Stimulated activated CD4-positive, alpha-beta T cell treated with anti-CD3 and anti-CD28 coated beads, Interleukin-1b, Interleukin-23, amount 100 ng/mL, for 1 hour (primary cell): Measurements from ENCODE around the gene CACNA1D.

ENCODE experiments used
- DNase-seq, 2 donors: peaks; one replicate each; pipeline ENCODE4 v3.0.0-alpha.2; 2020; ENCODE audit warnings: low read depth in 2 of 2

The CACNA1D gene

DNA sequence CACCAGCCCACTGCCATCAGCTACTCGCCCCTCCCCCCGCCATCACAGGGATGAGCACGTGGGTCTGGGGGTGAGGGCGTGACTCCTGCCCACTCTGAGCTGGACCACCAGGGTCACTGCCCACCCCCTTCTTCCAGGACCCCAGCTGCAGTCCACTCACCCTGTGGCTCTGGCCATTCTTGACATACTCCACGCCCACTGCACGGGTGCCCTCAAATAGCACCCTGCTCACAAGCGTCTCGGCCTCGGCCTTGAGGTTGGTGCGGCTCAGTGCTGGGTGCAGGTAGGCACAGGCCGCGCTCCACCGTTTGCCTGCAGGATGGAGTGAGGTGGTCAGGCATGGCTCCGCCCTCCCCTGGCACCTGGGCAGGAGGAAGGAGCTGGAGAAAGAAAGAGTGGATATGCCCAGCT lies 327.9 kb downstream of the CACNA1D start:
- DNase-seq = no peak

DNA sequence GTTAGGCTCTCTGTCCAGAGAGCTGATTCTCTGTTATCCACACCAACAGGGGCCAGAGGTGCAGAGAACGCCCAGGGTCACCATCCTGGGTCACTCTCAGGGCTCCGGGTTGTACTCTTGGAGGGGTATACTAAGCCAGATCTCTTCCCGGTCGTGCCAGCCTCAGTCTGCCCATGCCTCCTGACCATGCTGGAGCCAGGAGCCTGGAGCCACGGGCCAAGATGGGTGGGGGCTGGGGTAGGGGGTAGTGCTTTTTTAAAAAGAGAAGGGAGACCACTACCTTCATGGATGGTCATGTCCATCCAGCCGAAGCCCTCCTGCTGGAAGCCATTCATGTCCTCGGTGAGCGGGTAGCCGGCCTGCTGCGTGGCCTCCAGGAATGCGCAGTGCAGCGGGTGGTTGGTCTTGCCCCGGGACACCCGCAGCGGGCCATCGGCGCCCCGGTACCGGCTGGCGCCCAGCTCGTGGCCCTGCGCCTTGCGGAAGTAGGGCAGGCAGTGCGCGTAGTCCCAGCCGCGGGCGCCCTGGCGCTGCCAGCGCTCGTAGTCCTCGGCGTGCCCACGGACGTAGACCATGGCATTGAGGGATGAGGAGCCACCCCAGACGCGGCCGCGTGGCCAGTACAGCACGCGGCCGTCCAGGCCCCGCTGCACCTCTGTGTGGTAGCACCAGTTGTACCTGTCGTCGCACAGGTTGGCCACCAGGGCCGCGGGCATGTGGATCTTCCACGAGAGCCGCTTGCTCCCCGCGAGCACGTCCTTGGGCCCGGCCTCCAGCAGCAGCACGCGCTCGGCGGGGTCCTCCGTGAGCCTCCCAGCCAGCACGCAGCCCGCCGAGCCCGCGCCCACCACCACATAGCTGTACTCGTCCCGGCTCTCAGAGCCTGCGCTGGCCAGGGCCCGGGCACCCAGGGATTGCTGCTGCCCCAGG lies 328.9 kb downstream of the CACNA1D start:
- DNase-seq = no peak

DNA sequence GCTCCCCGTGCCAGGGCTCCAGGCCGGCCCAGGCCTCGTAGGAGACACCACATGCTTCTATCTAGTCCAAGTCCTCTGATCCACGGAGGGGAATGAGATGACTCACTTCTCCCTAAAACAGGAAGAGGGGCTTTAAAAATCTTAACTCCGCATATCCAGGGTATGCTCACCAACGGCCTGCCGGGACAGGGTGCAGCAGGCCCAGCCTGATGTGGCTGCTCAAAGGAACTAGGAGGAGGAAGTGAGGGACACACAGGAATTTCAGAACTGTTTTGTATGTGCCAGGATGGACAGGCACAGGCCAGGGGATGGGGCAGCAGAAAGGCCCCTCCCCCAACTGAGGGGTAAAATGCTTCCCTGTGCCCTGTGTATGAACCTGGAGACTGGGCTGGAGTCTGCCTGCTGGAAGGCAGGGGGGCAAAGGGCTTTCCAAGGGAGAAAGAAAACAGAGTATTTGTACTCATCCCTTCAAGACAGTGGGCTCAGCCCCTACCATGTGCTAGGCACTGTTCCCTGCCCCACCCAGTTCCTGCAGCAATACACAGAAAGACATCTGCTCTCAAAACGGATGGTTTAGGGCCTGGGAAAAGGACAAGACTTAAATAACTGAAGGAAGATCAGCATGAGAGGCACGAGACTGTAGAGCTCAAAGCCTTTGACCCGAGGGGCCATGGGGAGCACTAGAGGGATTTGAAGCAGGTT lies 329.7 kb downstream of the CACNA1D start:
- DNase-seq = no peak

DNA sequence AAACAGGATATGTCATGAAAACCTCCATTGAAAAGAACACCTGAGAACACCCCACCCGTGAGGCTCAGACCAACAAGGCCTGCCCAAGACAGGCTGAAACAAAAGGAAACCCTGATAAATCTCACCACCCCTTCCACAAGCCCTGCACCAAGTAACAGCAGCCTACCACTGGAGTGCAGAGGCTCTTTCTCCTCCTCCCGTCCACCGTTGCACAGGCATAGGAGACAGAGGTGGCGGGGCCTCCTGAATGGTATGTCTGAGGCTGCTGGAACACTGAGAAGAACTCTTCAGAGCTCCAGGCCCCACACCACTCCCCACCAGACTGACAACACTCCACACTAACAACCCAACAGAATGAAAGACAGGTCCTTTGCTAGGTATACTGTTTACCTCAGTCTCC lies 330.4 kb downstream of the CACNA1D start:
- no peak for DNase-seq

DNA sequence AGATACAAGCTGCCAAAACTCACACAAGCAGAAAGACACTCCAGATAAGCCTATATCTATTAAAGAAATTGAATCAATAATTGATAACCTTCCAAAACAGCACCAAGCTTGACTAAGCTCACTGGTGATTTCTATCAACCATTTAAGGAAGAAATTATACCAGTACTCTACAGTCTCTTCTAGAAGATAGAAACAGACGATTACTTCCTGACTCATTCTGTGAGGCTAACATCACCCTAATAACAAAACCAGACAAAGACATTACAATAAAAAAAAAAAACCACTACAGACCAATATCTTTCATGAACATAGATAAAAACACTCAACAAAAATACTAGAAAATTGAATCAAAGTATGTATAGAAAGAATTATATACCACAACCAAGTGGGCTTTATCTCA lies 331.6 kb downstream of the CACNA1D start:
- no peak for DNase-seq

DNA sequence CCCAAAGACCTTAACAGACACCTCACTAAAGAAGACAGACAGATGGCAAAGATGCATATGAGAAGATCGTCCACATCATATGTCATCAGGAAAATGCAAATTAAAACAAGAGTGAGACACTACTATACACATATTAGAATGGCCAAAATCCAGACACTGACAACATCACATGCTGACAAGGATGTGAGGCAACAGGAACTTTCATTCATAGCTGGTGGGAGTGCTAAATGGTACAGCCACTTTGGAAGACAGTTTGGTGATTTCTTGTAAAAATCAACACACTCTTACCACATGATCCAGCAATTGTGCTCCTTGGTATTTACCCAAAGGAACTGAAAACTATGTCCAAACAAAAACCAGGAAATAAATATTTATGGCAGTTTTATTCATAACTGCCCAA lies 334.2 kb downstream of the CACNA1D start:
- no peak for DNase-seq

DNA sequence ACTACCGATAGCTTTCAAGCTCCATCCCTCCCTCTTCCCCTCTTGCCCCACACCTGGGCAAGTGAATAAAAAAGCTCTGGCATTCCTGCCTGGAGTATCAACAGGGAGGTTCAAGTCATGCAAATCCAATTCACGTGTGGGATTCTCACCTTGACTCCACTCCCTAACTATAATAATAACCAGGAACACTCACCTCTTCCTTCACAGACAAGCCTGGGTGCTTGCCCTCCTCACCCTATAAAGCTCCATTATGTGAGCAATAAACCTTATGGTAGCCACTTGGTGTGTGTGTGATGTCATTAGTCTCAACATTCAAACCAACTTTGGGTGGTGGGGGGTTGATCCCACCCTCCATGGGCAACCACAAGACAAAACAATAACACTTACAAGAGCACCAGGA lies 335.2 kb downstream of the CACNA1D start:
- DNase-seq = no peak

DNA sequence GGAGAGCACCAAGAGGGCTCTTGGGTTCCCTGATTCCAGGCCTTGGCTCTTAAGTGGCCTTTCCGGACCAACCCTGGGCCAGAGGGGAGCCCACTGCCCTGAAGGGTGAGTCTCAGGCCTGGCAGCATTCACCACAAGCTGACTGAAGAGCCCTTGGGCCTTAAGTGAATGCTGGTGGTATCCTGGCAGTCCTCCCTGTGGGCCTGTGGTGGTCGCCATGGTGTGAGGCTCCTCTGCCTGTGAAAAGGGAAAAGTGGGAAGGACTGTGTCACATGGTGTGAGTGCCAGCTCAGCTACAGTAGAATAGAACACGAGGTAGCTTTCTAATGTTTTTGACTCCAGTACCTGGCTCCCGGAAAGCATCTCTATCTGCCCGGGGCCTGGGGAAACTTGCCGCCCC lies 336.5 kb downstream of the CACNA1D start:
- no peak for DNase-seq

DNA sequence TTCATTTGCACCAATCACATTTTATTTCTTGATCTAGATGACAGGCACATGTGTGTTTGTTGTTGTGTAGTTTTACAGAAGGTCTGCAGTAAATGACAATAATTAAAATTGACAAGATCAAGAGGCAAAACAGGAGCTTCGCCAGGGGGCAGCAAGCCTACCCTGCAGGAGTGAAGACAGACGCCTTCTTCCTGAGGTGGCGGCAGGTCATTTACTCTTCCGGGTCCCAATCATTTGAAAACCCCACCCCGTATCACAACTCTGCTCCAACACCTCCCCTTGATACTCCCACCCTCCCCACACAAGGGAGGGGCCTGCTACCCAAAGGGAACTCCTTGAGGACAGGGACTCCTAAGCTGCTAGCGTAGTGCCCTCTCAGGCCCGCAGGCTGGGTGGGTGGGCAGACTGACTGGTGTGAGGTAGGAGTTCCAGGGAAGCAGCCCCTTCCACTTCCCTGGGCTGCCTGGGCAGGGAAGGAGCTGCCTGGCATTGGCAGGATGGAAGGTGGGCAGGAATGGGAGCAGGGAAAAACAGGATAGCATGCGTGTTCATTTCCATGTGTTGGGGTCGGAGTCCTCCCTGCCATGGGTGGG lies 338.7 kb downstream of the CACNA1D start:
- no peak for DNase-seq

DNA sequence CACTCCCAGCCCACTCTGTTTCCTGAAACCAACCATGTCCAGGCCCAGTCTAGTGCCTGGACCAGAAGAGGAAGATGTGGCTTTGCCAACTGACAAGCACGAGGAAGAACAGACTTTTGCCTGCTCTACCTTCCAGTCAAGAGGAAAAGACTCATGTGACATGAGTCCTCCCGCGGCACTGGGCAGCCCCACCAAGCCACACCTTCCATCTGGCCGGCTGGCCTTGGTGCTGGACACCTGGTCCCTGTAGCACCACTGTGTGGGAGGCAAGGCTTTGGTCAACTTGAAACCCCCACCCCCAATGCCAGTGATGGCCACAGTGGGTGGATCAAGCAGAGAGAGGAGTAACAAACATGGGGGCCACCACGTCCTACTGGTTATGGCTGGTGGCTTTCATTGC lies 339.3 kb downstream of the CACNA1D start:
- DNase-seq = no peak

DNA sequence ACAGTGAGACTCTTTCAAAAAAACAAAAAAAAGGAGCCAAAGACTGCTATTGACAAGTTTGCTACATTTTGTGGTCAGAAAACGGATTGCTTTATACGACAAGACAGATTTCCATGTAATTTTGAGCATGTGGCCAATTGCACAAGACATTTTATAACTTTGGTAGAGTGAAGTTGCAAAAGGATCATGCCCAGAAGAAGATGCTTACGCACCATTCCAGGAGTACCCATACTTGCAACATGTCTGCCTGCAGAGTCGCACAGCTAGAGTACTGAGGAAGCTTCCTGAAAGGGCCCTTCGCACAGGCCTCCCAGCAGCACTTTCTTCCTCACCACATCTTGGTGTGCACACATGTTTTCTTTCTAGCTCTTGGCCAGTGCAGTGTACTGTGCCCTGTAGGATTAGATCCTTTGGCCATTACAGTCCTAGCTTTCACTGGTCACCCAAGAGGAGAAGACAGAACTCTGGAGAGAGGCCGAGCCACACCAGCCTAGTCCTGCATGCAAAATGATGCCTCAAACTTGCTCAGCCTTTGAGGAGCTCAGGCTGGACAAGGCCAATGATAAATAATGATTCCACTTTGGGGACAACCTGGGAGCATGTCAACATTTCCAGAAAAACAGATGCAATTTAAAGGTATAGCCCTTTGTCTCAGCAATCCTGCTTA lies 340.2 kb downstream of the CACNA1D start:
- no peak for DNase-seq

DNA sequence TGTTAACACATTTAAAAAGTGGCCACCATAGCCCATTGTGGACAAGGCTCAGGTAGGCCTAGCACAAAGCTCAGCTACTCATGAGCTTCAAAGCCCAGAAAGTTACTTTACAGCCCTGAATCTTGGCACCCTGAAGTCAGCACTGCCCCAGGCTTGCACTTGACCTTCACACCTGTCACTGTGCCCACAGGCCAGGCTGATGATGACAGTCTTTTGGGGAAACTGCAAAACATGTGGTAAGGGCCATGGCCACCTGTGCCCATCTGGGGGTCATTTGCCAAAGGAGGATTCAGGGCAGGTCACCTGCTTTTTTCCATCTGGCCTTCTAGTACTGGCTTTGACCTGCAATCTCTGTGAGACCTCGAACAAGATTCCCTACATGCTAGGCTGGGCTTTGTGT lies 340.8 kb downstream of the CACNA1D start:
- no peak for DNase-seq

DNA sequence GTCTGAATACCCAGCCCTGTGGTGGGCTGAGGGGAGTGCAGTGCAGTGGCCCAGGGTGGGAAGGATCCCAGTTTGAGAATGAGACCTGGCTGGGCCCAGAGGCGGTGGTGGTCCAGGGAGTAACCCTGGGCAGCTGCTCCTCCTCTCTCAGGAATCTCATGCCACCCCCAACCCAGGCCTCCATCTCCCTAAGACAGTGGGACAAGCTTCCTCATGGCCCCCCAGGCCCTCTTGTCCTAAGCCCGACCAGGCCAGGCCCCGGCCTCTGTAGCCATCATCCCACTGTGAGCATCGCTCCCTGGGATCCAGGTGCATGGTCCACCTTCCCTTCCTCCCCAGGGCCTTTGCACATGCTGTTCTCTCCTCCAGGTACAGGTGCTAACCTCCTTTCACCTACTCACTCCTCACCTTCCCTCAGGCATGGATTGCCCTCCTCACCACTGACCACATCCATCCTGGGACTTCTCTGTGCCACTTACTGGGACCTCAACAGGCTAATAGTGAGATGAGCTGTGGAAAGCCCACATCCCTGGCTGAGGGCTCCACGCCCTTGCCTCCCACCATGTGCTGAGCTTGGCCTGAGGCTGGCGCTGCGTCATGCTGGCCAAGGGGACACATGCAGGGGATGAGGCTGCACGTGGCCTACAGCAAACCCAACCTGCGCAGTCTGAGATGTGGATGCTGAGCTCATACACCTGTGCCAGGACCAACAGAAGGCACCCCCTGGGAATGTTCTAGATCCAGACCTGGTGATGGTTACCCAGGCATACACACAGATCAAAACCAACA lies 341.9 kb downstream of the CACNA1D start:
- no peak for DNase-seq

DNA sequence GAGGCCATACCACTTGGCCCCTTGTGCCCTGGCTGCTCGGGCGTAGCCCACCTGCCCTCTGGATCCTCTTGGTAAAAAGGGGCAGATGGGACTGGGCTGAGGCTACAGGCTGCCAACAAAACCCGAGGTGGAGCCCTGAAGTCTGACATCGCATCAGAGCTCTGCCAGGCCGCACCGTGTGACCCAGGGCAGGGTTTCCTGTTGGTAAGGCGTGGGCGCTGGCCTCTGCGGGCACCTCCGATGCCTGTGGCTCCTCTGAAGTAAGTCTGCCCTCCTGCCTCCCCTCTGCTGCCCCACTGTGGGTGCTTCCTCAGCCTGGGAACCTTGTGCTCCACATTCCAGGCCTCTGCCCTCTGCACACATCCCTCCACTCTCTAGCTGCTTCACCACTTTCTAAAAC lies 342.9 kb downstream of the CACNA1D start:
- DNase-seq = no peak

DNA sequence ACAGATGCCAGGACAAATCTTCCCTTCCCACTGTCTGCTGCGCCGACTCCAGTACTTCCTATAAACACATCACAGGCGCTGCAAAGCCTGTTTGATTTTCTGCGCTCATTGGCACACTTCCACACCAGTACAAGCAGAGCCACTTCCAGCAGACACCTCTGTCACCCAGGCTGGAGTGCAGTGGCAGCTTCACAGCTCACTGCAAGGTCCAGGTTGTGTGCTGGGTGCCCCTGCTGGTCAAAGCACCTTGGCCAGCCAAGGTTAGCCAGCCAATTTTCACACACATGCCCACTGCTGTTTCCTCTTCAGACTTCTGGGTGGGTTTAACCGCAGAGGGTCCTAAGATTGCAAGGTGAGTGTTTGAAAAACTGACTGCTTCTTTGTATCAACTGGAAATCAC lies 346.9 kb downstream of the CACNA1D start:
- DNase-seq = no peak

DNA sequence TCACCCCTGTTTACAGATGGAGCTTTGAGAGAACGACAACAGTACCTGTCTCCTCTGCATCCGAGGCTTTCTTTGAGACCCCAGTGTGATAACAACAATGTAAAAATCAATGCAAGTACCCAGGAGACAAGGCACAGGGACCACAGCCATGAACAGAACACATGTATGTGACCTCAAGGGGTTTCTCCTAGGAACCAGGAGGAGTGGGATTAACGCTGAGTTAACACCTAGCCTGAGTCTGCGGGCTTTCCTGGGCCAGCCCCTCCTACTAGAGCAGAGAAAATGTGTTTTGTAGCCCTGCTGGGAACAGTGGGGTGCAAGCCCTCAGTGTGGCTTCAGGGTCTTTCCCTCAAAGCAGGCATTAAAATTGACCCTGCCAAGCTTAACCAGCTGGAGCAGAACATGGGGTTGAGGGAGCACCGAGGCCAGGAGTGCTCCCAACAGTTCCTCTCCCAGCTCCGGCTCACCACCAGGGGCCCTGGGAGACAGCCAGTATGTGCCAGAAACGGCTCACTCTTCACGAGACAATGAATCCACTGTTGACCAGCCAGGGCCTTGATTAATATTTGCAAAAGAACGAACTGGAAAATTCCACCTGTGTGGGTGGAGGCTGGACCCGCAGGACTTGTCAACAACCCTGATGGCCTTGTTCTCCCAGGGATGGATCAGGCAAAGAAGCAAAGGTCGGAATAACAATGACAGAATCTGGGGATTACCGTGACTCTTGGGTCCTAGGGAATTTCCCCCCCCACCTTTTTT lies 348.2 kb downstream of the CACNA1D start:
- no peak for DNase-seq

DNA sequence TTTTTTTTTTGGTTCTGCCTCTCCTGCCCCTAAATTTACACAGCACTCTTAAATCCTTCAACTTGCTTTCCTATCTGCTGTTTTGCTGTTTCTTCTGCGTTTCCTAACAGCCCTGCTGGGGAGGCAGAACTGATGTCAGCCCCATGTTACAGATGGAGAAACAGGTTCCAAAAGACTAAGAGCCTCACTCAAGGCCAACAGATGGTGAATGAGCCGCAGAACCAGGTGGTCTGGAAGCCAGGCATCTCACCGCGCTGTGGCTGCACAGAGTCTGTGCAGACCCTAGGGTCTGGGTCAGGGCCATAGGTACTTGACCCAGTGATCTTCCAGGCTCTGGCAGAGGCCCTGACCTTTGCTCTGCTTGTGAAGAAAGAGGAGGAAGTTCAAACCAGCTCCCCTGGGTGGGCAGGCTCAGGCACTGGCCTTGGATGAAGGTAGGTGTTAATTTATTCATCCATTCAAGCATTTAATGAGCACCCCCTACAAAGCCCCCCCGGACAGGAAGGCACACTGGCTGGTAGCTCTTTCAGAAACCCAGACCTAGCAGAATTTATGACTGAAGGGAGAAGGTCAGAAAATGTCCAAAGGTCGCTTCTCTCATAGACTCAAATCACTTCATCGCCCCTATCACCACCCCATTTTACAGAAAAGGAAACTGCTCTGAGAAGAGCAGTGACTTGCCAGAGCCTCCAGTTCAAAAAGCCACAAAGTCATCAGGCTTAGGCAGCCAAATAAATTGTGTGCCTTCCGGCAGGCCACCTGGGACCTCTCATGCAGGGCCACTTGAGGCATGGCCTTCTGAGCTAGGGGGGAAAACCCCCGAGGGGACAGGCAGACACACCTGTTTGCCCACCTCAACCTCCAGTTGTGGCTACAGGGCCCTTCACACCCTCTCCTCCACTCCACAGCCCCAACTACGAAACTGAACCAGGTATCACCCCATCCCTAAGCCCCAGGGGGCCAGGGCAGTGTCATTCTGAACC lies 349.1 kb downstream of the CACNA1D start:
- DNase-seq = no peak

DNA sequence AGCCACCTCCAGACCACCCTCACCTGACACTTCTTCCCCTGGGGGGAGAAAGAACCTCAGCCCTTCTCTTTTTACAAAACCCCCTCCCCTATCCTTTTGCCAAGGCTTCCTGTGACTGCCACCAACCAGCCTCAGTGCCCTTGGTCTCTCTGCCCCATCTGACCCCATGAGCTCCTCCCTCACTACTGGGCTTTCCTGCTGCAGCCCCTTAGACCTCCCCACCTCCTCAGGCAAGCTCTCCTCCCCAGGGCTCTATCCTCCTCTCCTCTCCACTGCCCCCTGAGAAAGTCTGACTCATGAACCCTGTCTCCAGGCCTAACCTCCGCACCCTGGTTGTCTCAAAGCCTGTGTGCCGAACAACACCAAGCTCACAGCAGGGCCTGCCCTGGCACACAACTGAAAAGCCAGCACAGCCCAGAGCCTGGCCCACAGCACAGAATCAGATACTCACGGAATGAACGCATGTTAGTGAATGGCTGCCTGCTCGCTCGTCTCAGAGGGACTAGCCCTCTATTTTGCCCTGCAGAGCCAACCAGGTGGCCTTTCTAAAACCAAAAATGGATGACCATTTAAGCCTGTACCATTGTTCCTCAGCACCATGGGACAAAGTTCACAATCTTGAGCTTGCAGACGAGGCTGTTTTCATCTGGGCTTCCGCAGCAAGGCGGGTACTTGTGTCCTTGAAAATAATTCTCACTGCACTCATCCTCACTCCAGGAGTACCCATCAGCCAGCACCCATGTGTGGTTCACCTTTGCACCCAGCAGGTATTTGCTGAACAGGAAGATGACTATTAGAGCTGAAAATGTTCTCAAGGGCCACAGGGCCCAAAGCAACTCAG lies 350.1 kb downstream of the CACNA1D start:
- DNase-seq = no peak
